ENCODE results near the gene ETV6.

DNA sequence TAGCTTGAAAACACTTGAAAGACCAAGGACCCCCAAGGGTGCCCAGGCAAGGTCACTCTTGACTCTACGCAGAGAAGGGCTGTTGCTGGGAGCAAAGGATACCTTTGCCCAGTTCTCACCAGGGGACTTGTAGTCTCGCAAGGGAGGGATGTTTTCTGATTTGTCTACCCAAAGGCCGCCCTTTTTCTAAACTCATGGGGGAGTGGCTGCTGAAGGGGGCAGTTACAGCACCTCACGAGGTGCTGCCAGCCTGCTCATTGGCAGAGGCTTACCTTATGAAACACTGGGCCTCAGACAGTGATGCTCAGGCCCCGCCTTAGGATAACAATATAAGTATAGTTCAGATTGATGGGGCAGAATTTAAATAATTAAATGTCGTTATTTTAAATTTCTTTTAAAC is 107.0 kb downstream of the ETV6 start:
- TF ChIP-seq, protein P1, sequence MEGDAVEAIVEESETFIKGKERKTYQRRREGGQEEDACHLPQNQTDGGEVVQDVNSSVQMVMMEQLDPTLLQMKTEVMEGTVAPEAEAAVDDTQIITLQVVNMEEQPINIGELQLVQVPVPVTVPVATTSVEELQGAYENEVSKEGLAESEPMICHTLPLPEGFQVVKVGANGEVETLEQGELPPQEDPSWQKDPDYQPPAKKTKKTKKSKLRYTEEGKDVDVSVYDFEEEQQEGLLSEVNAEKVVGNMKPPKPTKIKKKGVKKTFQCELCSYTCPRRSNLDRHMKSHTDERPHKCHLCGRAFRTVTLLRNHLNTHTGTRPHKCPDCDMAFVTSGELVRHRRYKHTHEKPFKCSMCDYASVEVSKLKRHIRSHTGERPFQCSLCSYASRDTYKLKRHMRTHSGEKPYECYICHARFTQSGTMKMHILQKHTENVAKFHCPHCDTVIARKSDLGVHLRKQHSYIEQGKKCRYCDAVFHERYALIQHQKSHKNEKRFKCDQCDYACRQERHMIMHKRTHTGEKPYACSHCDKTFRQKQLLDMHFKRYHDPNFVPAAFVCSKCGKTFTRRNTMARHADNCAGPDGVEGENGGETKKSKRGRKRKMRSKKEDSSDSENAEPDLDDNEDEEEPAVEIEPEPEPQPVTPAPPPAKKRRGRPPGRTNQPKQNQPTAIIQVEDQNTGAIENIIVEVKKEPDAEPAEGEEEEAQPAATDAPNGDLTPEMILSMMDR (IDR thresholded peaks at IDR 0.05; ENCODE audit: control extremely low read depth in 1 of 3, insufficient read depth in 1 of 3, low read depth in 1 of 3, low read length in 3 of 3) = no peak
- TF ChIP-seq CREB1 (IDR thresholded peaks at IDR 0.05) (no peak), TCF12 (IDR thresholded peaks at IDR 0.05; ENCODE audit: low read depth, low read length) (no peak), POLR2A (IDR thresholded peaks at IDR 0.05; ENCODE audit: control extremely low read depth in 1 of 2, low read depth in 2 of 2, low read length in 2 of 2) (no peak), BRCA1 (IDR thresholded peaks at IDR 0.05; ENCODE audit: low read depth, low read length) (no peak), ASH2L (IDR thresholded peaks at IDR 0.05; ENCODE audit: low read length) (no peak), SAP30 (IDR thresholded peaks at IDR 0.05; ENCODE audit: insufficient read depth, insufficient replicate concordance, low read length) (no peak), BACH1 (IDR thresholded peaks at IDR 0.05; ENCODE audit: low read length) (no peak), GABPA (IDR thresholded peaks at IDR 0.05; ENCODE audit: borderline replicate concordance, insufficient read depth, low read length) (no peak)
- TF ChIP-seq, protein P2, sequence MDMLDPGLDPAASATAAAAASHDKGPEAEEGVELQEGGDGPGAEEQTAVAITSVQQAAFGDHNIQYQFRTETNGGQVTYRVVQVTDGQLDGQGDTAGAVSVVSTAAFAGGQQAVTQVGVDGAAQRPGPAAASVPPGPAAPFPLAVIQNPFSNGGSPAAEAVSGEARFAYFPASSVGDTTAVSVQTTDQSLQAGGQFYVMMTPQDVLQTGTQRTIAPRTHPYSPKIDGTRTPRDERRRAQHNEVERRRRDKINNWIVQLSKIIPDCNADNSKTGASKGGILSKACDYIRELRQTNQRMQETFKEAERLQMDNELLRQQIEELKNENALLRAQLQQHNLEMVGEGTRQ (IDR thresholded peaks at IDR 0.05; ENCODE audit: low read length) = no peak

Measured in H1 (cell line).